ENCODE results near the gene CROT. TPM values are rescaled to one million over a fixed set of nuclear protein-coding genes. Genes with fewer than 3 reads are reported as not detected.

CROT gene
- total RNA-seq, 3 donors from 2014 or later (not counting 1 experiment from before 2014, with no cell fraction given) = 17.5 to 19.0 (median 17.9) TPM

DNA sequence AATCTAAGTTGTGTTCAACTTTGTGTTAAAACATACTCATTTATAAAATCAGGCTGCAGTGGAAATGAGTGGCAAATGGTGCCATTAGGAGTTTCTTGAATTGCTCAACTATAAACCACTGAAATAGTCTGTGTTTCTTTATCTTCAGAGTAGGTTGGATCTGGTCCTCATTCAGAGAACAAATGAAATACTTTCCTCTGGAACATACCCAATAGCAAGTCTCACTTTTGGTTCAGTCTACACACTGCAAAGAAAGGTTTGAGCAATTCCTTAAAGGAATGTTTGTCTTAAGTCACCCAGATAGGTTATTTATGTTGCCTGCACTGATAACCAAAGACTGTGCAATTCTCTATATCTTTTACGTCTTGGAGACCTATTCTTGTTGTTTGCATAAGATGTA lies 67.6 kb downstream of the CROT start:
- Histone ChIP-seq H3K27ac (ENCODE audit: low read length) (no peak overlapping the region), H3K36me3 (ENCODE audit: control insufficient read depth, insufficient read depth, low read length) (no peaks in the 10 kb centered on the region), H3K4me3 (ENCODE audit: low read length) (no peak overlapping the region), H3K9me3 (ENCODE audit: control insufficient read depth, insufficient read depth, low read length) (no peaks in the 10 kb centered on the region), H3K4me1 (ENCODE audit: control insufficient read depth, insufficient read depth, low read length) (no peaks in the 10 kb centered on the region), H3K27me3 (ENCODE audit: control insufficient read depth, insufficient read depth, low read length) (no peaks in the 10 kb centered on the region)
- Mint-ChIP-seq H3K4me1 (no peaks in the 10 kb centered on the region), H3K27ac (no peak overlapping the region), H3K9me3 (no peaks in the 10 kb centered on the region), H3K27me3 (ENCODE audit: low read depth in 2 of 2) (peaks cover 0 to 3% of the 10 kb centered on the region in 2 donors), H3K36me3 (no peaks in the 10 kb centered on the region), H3K4me3 (no peak overlapping the region)
- TF ChIP-seq, protein P1, sequence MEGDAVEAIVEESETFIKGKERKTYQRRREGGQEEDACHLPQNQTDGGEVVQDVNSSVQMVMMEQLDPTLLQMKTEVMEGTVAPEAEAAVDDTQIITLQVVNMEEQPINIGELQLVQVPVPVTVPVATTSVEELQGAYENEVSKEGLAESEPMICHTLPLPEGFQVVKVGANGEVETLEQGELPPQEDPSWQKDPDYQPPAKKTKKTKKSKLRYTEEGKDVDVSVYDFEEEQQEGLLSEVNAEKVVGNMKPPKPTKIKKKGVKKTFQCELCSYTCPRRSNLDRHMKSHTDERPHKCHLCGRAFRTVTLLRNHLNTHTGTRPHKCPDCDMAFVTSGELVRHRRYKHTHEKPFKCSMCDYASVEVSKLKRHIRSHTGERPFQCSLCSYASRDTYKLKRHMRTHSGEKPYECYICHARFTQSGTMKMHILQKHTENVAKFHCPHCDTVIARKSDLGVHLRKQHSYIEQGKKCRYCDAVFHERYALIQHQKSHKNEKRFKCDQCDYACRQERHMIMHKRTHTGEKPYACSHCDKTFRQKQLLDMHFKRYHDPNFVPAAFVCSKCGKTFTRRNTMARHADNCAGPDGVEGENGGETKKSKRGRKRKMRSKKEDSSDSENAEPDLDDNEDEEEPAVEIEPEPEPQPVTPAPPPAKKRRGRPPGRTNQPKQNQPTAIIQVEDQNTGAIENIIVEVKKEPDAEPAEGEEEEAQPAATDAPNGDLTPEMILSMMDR (IDR thresholded peaks at IDR 0.05) = no peak
- no CpG with 5 or more reads among the region's 1 CpG for WGBS (ENCODE audit: insufficient coverage)
- intact Hi-C loops (cut with micrococcal nuclease) = no loop called here
- no peak for ATAC-seq
- DNase-seq = no peak

DNA sequence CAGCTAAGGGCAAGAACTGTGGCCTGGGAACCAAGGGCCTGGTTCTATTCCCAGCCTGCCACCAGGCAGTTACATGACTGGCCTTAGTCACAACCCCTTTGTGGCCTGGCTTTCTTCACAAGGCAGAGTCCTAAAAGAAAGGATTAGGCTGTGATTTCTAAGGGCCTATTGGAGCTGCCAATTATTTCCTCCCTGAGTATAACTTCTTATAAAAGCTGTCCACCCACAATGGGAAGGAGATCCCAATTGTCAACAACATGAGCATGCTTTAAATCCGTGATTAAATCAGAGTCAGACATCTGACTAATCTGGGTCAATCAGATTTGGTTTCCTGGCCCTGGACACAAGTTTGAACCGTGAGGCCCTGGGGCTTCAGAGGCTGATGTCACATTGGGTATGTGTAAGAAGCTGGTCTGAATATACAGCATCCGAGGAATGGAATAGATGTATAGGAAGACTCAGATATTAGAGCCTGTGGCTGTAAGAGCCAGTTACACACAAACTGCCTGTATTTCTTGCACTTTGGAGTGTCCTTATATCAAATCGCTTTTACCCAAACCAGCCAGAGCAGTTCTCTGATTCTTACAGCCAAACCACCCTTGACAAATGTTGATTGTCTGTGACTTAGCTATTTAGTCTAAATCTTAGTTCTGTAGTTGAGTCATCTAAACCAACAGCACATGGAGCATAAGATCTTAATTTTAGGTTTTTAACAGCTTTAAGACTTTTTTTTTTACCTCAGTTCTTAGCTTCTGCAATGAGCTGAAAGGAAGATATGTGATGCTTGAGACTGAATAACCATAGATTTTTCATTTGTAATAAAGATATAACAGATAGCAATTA lies 68.7 kb downstream of the CROT start:
- no peaks in the 10 kb centered on the region for H3K9me3 ChIP-seq (ENCODE audit: control insufficient read depth, insufficient read depth, low read length)
- no peaks in the 10 kb centered on the region for H3K4me1 Mint-ChIP-seq
- ATAC-seq (no peak), DNase-seq (no peak)
- no peaks in the 10 kb centered on the region for H3K36me3 ChIP-seq (ENCODE audit: control insufficient read depth, insufficient read depth, low read length)
- intact Hi-C loops (cut with micrococcal nuclease) = no loop called here
- no peak overlapping the region for H3K27ac Mint-ChIP-seq
- H3K27me3 ChIP-seq (ENCODE audit: control insufficient read depth, insufficient read depth, low read length) = no peaks in the 10 kb centered on the region
- no peaks in the 10 kb centered on the region for H3K9me3 Mint-ChIP-seq
- no peaks in the 10 kb centered on the region for H3K36me3 Mint-ChIP-seq
- H3K4me3 ChIP-seq (ENCODE audit: low read length) = no peak overlapping the region
- no peak overlapping the region for H3K4me3 Mint-ChIP-seq
- WGBS (ENCODE audit: insufficient coverage) = 89% methylated on average over 4 of the region's 4 CpGs
- TF ChIP-seq, protein P1 (IDR thresholded peaks at IDR 0.05) = no peak
- no peaks in the 10 kb centered on the region for H3K4me1 ChIP-seq (ENCODE audit: control insufficient read depth, insufficient read depth, low read length)
- no peak overlapping the region for H3K27ac ChIP-seq (ENCODE audit: low read length)
- peaks cover 0 to 7% of the 10 kb centered on the region in 2 donors for H3K27me3 Mint-ChIP-seq (ENCODE audit: low read depth in 2 of 2)

DNA sequence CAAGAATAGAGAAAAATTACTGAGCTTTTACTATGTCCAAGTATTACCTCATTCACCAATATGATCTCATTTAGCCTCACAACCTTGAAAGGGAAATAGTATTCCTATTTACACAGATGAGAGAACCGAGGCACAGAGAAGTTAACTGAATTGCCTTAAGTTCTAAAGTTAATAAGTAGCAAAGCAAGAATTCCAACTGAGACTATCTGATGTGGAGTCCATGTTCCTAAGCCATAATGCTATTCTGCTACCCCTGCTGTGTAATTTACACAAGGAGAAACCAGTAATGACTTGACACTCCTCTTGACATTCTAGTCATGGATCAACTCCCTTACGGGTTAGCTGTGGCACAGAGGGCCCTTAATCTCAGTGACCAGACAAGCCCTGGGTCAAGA lies 69.3 kb downstream of the CROT start:
- TF ChIP-seq, protein P1 (IDR thresholded peaks at IDR 0.05) = no peak
- Histone ChIP-seq H3K27ac (ENCODE audit: low read length) (no peak overlapping the region), H3K4me1 (ENCODE audit: control insufficient read depth, insufficient read depth, low read length) (no peaks in the 10 kb centered on the region), H3K27me3 (ENCODE audit: control insufficient read depth, insufficient read depth, low read length) (no peaks in the 10 kb centered on the region), H3K4me3 (ENCODE audit: low read length) (no peak overlapping the region), H3K36me3 (ENCODE audit: control insufficient read depth, insufficient read depth, low read length) (no peaks in the 10 kb centered on the region), H3K9me3 (ENCODE audit: control insufficient read depth, insufficient read depth, low read length) (no peaks in the 10 kb centered on the region)
- H3K27ac Mint-ChIP-seq = no peak overlapping the region
- WGBS (ENCODE audit: insufficient coverage) = 100% methylated on average over 2 of the region's 2 CpGs
- intact Hi-C loops (cut with micrococcal nuclease) = no loop called here
- no peaks in the 10 kb centered on the region for H3K4me1 Mint-ChIP-seq
- no peak for ATAC-seq
- H3K4me3 Mint-ChIP-seq = no peak overlapping the region
- H3K9me3 Mint-ChIP-seq = no peaks in the 10 kb centered on the region
- peaks cover 0 to 7% of the 10 kb centered on the region in 2 donors for H3K27me3 Mint-ChIP-seq (ENCODE audit: low read depth in 2 of 2)
- no peak for DNase-seq
- H3K36me3 Mint-ChIP-seq = no peaks in the 10 kb centered on the region

All from natural killer cell (primary cell).